Retina (tissue), 1 donor: ENCODE results near the gene ZBTB42.

Experiments used
- DNase-seq: peaks from one replicate; pipeline ENCODE4 v3.0.0-alpha.2; 2016

The ZBTB42 gene

GRCh38 chr14:104784218-104784568 lies 16.7 kb upstream of the ZBTB42 start:
- no peak for DNase-seq

GRCh38 chr14:104784846-104785707 lies 15.8 kb upstream of the ZBTB42 start:
- peak; percentile 3 for DNase-seq

GRCh38 chr14:104785708-104786080 lies 15.2 kb upstream of the ZBTB42 start:
- no peak for DNase-seq

- peak; percentile 1 for DNase-seq
Measured at GRCh38 chr14:104786091-104786586, 14.8 kb upstream of the ZBTB42 start.

- DNase-seq: peak; percentile 0
Measured at GRCh38 chr14:104786726-104787675, 13.9 kb upstream of the ZBTB42 start.

GRCh38 chr14:104787736-104788135 lies 13.2 kb upstream of the ZBTB42 start:
- no peak for DNase-seq

- peak; percentile 83 for DNase-seq
Measured at GRCh38 chr14:104788161-104788818, 12.6 kb upstream of the ZBTB42 start.

GRCh38 chr14:104788873-104789663 lies 11.8 kb upstream of the ZBTB42 start:
- DNase-seq: no peak

GRCh38 chr14:104789752-104790743 lies 10.9 kb upstream of the ZBTB42 start:
- no peak for DNase-seq

GRCh38 chr14:104791425-104791824 lies 9.5 kb upstream of the ZBTB42 start:
- DNase-seq: no peak

- DNase-seq: no peak
Measured at GRCh38 chr14:104792101-104792884, 8.6 kb upstream of the ZBTB42 start.

- no peak for DNase-seq
Measured at GRCh38 chr14:104792945-104793702, 7.8 kb upstream of the ZBTB42 start.

GRCh38 chr14:104793703-104793959 lies 7.3 kb upstream of the ZBTB42 start:
- no peak for DNase-seq

GRCh38 chr14:104794099-104794498 lies 6.8 kb upstream of the ZBTB42 start:
- peak; percentile 56 for DNase-seq

GRCh38 chr14:104794631-104794992 lies 6.3 kb upstream of the ZBTB42 start:
- DNase-seq: peak; percentile 64

GRCh38 chr14:104794993-104795780 lies 5.7 kb upstream of the ZBTB42 start, which contains the start of gene AKT1:
TSS of gene AKT1 (minus strand) at chr14:104795748. CDS start at chr14:104792643, 3,105 bp downstream.
- no peak for DNase-seq

- no peak for DNase-seq
Measured at GRCh38 chr14:104795781-104796686, 4.9 kb upstream of the ZBTB42 start.

- DNase-seq: no peak
Measured at GRCh38 chr14:104796687-104797081, 4.2 kb upstream of the ZBTB42 start.
